ENCODE results near the gene MOV10. TPM values are rescaled to one million over a fixed set of nuclear protein-coding genes. Genes with fewer than 3 reads are reported as not detected.

The MOV10 gene
- polyA plus RNA-seq, 1 donor (not counting 4 experiments of a cell fraction or from before 2014, with no cell fraction given): 28.6 TPM

- Histone ChIP-seq H3K9ac (ENCODE audit: control insufficient read depth, extremely low read depth, insufficient read depth, low read length) (no peak overlapping the region), H3K27me3 (ENCODE audit: control insufficient read depth, extremely low read depth, insufficient read depth, low read length) (no peaks in the 10 kb centered on the region), H3K79me2 (ENCODE audit: control insufficient read depth, insufficient read depth, low read length) (peaks cover 38% of the 10 kb centered on the region), H3K4me1 (ENCODE audit: control insufficient read depth, extremely low read depth, insufficient read depth, low read length) (peaks cover 68% of the 10 kb centered on the region), H4K20me1 (ENCODE audit: control insufficient read depth, extremely low read depth, insufficient read depth, low read length) (peaks cover 15% of the 10 kb centered on the region), H3K9me3 (ENCODE audit: control insufficient read depth, low read depth, low read length) (no peaks in the 10 kb centered on the region), H3K27ac (ENCODE audit: control insufficient read depth, insufficient read depth, low read length) (no peak overlapping the region), H3K4me3 (ENCODE audit: control insufficient read depth in 2 of 3, extremely low read depth in 1 of 3, insufficient read depth in 2 of 3, low read depth in 1 of 3, low read length in 3 of 3) (no peak overlapping the region), H3K9me1 (ENCODE audit: control insufficient read depth, extremely low read depth, insufficient read depth, low read length) (peaks cover 11% of the 10 kb centered on the region), H3K4me2 (ENCODE audit: control insufficient read depth, extremely low read depth, insufficient read depth, low read depth, low read length) (no peak overlapping the region), H2AFZ (ENCODE audit: control insufficient read depth, low read length) (no peak overlapping the region), H3K36me3 (ENCODE audit: control insufficient read depth in 2 of 2, extremely low read depth in 1 of 2, insufficient read depth in 2 of 2, low read length in 2 of 2) (peaks cover 28 to 50% of the 10 kb centered on the region in 2 experiments)
- dilution Hi-C loops (cut with MboI; ENCODE audit: extremely low pct_ligation_motif_present, low sequenced_read_pairs): no loop called here
- no peak for TF ChIP-seq EZH2 (IDR thresholded peaks at IDR 0.05; ENCODE audit: low read length)
- TF ChIP-seq CTCF (optimal IDR thresholded peaks at IDR 0.05 in 1 of 3, IDR thresholded peaks at IDR 0.05 in 1 of 3, conservative IDR thresholded peaks at IDR 0.05 in 1 of 3; ENCODE audit: extremely low read depth in 1 of 3, insufficient read depth in 2 of 3, low read length in 3 of 3): no peak
- DNase-seq (ENCODE audit: low read depth, low spot score): no peak
- FAIRE-seq: no peak
These were observed 28.2 kb downstream of the MOV10 start for GRCh38 chr1:112702420-112703261.

- Histone ChIP-seq H2AFZ (ENCODE audit: control insufficient read depth, low read length) (no peak overlapping the region), H4K20me1 (ENCODE audit: control insufficient read depth, extremely low read depth, insufficient read depth, low read length) (peaks cover 15% of the 10 kb centered on the region), H3K4me3 (ENCODE audit: control insufficient read depth in 2 of 3, extremely low read depth in 1 of 3, insufficient read depth in 2 of 3, low read depth in 1 of 3, low read length in 3 of 3) (peak overlapping the region in 2 of 3 experiments; percentile 72 to 92), H3K79me2 (ENCODE audit: control insufficient read depth, insufficient read depth, low read length) (peaks cover 38% of the 10 kb centered on the region), H3K27ac (ENCODE audit: control insufficient read depth, insufficient read depth, low read length) (peak overlapping the region; percentile 91), H3K36me3 (ENCODE audit: control insufficient read depth in 2 of 2, extremely low read depth in 1 of 2, insufficient read depth in 2 of 2, low read length in 2 of 2) (peaks cover 23 to 50% of the 10 kb centered on the region in 2 experiments), H3K27me3 (ENCODE audit: control insufficient read depth, extremely low read depth, insufficient read depth, low read length) (no peaks in the 10 kb centered on the region), H3K4me2 (ENCODE audit: control insufficient read depth, extremely low read depth, insufficient read depth, low read depth, low read length) (peak overlapping the region; percentile 100), H3K9ac (ENCODE audit: control insufficient read depth, extremely low read depth, insufficient read depth, low read length) (peak overlapping the region; percentile 90), H3K9me3 (ENCODE audit: control insufficient read depth, low read depth, low read length) (no peaks in the 10 kb centered on the region), H3K9me1 (ENCODE audit: control insufficient read depth, extremely low read depth, insufficient read depth, low read length) (peaks cover 11% of the 10 kb centered on the region), H3K4me1 (ENCODE audit: control insufficient read depth, extremely low read depth, insufficient read depth, low read length) (peaks cover 73% of the 10 kb centered on the region)
- no peak for FAIRE-seq
- dilution Hi-C loops (cut with MboI; ENCODE audit: extremely low pct_ligation_motif_present, low sequenced_read_pairs): no loop called here
- DNase-seq (ENCODE audit: low read depth, low spot score): no peak
- TF ChIP-seq CTCF (optimal IDR thresholded peaks at IDR 0.05 in 1 of 3, IDR thresholded peaks at IDR 0.05 in 1 of 3, conservative IDR thresholded peaks at IDR 0.05 in 1 of 3; ENCODE audit: extremely low read depth in 1 of 3, insufficient read depth in 2 of 3, low read length in 3 of 3) (no peak), EZH2 (IDR thresholded peaks at IDR 0.05; ENCODE audit: low read length) (no peak)
These were observed 29.2 kb downstream of the MOV10 start for GRCh38 chr1:112703706-112704105.
